HepG2 (cell line): ENCODE results near the gene DDR1. TPM values are rescaled to one million over a fixed set of nuclear protein-coding genes. Genes with fewer than 3 reads are reported as not detected.
A peak's percentile ranks its signal among the peaks of the same experiment; 100 is the strongest.
"Not testable (repeated sequence)": the region's sequence is repeated elsewhere in the genome, so short reads cannot be mapped to it uniquely, and the experiment has no call there.

Experiments
- ATAC-seq: fragments of 200-7000 bp; cut with Tn5 transposase; 3 replicates; pipeline ENCODE4 v1.9.1; 2020; ENCODE audit warnings: mild to moderate bottlenecking, moderate library complexity
- BruUV-seq: library from RNA; stranded (reverse); fragments of 400-500 nt; replicated peaks from 2 replicates; lab custom pipeline; 2021; lab: Mats Ljungman, UMichigan
- CTCF ChIA-PET: fragments of 300-600 bp; formaldehyde crosslinking; extraction: SDS; loops from one replicate; lab custom pipeline; 2021; ENCODE audit warnings: low total read pairs, inconsistent platforms, low intra/inter-chr PET ratio; lab: Yijun Ruan, JAX
- POLR2A ChIA-PET: fragments of 350-600 bp; sonication (Branson Sonifier 250); formaldehyde crosslinking; loops from one replicate; lab custom pipeline; 2020; ENCODE audit warnings: antibody characterized with exemption, inconsistent platforms; lab: Yijun Ruan, JAX
- DNase-seq: peaks from one replicate; pipeline ENCODE4 v3.0.0-alpha.2; 2015; ENCODE audit warnings: low spot score
- FAIRE-seq: peaks from 3 replicates; lab custom pipeline; 2011; peaks lifted over from hg19 to GRCh38; lab: Jason Lieb, UNC
- H2AFZ ChIP-seq: one replicate; pipeline ENCODE4 v1.6.1; 2011; ENCODE audit warnings: low read length, inconsistent platforms
- H3K27ac ChIP-seq: fragments of 300-600 bp; 3 replicates; pipeline ENCODE4 v1.8.0; 2011; ENCODE audit warnings: mixed run types, mild to moderate bottlenecking, mixed read lengths, low read length, inconsistent platforms; ENCODE audit not compliant: insufficient read depth; ENCODE audit errors: extremely low read length
- H3K27me3 ChIP-seq, 2 experiments: fragments of 200-600 bp in 1 of 2; 2 replicates in 1 of 2; 3 replicates in 1 of 2; pipeline versions ENCODE4 v1.6.0 to v1.8.0; 2011; ENCODE audit warnings: low read length in 2 of 2, mild to moderate bottlenecking in 2 of 2, moderate library complexity in 2 of 2, inconsistent platforms in 1 of 2; ENCODE audit not compliant: insufficient read depth in 2 of 2, control insufficient read depth in 1 of 2
- H3K36me3 ChIP-seq, 2 experiments: fragments of 200-600 bp in 1 of 2; replicated peaks in 1 of 2; 2 replicates in 1 of 2; 3 replicates in 1 of 2; pipeline versions ENCODE4 v1.5.1 to v1.8.0; 2011; ENCODE audit warnings: low read length in 2 of 2, inconsistent platforms in 1 of 2; ENCODE audit not compliant: insufficient read depth in 2 of 2, control insufficient read depth in 1 of 2
- H3K4me1 ChIP-seq: 2 replicates; pipeline ENCODE4 v1.5.1; 2012; ENCODE audit warnings: low read length, inconsistent platforms; ENCODE audit not compliant: insufficient read depth
- H3K4me2 ChIP-seq: 2 replicates; pipeline ENCODE4 v1.6.0; 2011; ENCODE audit warnings: low read depth, low read length, inconsistent platforms
- H3K4me3 ChIP-seq, 3 experiments: fragments of 200-600 bp in 1 of 3; sonication (generic), shearing (Covaris generic) in 1 of 3; replicated peaks in 1 of 3; 2 replicates each; pipeline ENCODE4 v1.5.1; 2011 to 2016; ENCODE audit warnings: low read length in 3 of 3, inconsistent platforms in 2 of 3, low read depth in 2 of 3, mild to moderate bottlenecking in 2 of 3, control low read depth in 1 of 3, mixed read lengths in 1 of 3; ENCODE audit not compliant: insufficient read depth in 1 of 3
- H3K79me2 ChIP-seq: one replicate; pipeline ENCODE4 v1.6.1; 2011; ENCODE audit warnings: low read length, inconsistent platforms; ENCODE audit not compliant: insufficient read depth
- H3K9ac ChIP-seq: 2 replicates; pipeline ENCODE4 v1.6.0; 2011; ENCODE audit warnings: mild to moderate bottlenecking, low read depth, low read length, inconsistent platforms; ENCODE audit not compliant: insufficient read depth
- H3K9me3 ChIP-seq: 2 replicates; pipeline ENCODE4 v1.5.1; 2012; ENCODE audit warnings: mild to moderate bottlenecking, low read length
- H4K20me1 ChIP-seq: 2 replicates; pipeline ENCODE4 v1.6.0; 2011; ENCODE audit warnings: inconsistent platforms, mild to moderate bottlenecking, low read length, moderate library complexity; ENCODE audit not compliant: insufficient read depth
- HOXA3 ChIP-seq: sonication (generic); formaldehyde crosslinking; IDR thresholded peaks from 2 replicates; pipeline ENCODE4 v1.5.0; 2020; ENCODE audit warnings: missing genetic modification reagents
- IRF2 ChIP-seq: IDR thresholded peaks from 2 replicates; pipeline ENCODE4 v1.6.1; 2018; ENCODE audit warnings: missing genetic modification reagents, missing compliant biosample characterization
- MIER3 ChIP-seq: IDR thresholded peaks from 2 replicates; pipeline ENCODE4 v1.6.1; 2016; ENCODE audit warnings: missing compliant biosample characterization, borderline replicate concordance
- NR2F6 ChIP-seq, 2 experiments: IDR thresholded peaks; 2 replicates each; pipeline ENCODE4 v1.6.1; 2016; ENCODE audit warnings: antibody characterized with exemption in 1 of 2, mild to moderate bottlenecking in 1 of 2
- SALL1 ChIP-seq: sonication (generic); formaldehyde crosslinking; IDR thresholded peaks from 2 replicates; pipeline ENCODE4 v1.8.0; 2022; ENCODE audit warnings: mild to moderate bottlenecking, missing genetic modification reagents
- SNAI1 ChIP-seq: sonication (generic); formaldehyde crosslinking; IDR thresholded peaks from 2 replicates; pipeline ENCODE4 v1.5.0; 2020; ENCODE audit warnings: mild to moderate bottlenecking, missing genetic modification reagents, borderline replicate concordance
- TGIF2 ChIP-seq: IDR thresholded peaks from 2 replicates; pipeline ENCODE4 v1.6.1; 2016; ENCODE audit warnings: control low read depth, missing compliant biosample characterization
- ZMYM3 ChIP-seq: sonication (generic); formaldehyde crosslinking; IDR thresholded peaks from 2 replicates; pipeline ENCODE4 v1.5.1; 2020; ENCODE audit warnings: mild to moderate bottlenecking, missing genetic modification reagents
- ZNF652 ChIP-seq: IDR thresholded peaks from 2 replicates; pipeline ENCODE4 v1.6.1; 2016; ENCODE audit warnings: low read depth, borderline replicate concordance
- WGBS: methylation state at CpG from one replicate; pipeline ENCODE4 v1.1.6; 2017; ENCODE audit warnings: low lambda C conversion rate; 5-methylcytosine and 5-hydroxymethylcytosine counted together
- in situ Hi-C: cut with HindIII; loops from 2 replicates; pipeline ENCODE4 v1.10.0; 2017; ENCODE audit warnings: low pct_unique_long_range_greater_than_20kb; ENCODE audit not compliant: extremely low pct_ligation_motif_present
- intact Hi-C: fragments of 100-400 bp; cut with micrococcal nuclease; formaldehyde crosslinking; loops from one replicate; pipeline ENCODE4 v1.10.0; 2022; ENCODE audit not compliant: unreplicated experiment
- polyA plus RNA-seq, 8 experiments: library from polyadenylated mRNA; depleted of rRNA in 3 of 8; stranded (reverse) in 7 of 8; unstranded in 1 of 8; fragments of >200 nt; fragmentation: Illumina TruSeq in 4 of 8; extraction: Trizol in 4 of 8; gene quantifications; 2 replicates each; pipeline versions ENCODE4 v1.2.1 to v1.2.3, GENCODE V29; 2011 to 2016; ENCODE audit warnings: low read depth in 4 of 8, missing spikeins in 1 of 8, mixed read lengths in 1 of 8; ENCODE audit not compliant: insufficient read depth in 1 of 8
- total RNA-seq, 5 experiments: library from RNA; depleted of rRNA; stranded (reverse); fragments of >200 nt; fragmentation: Illumina TruSeq; extraction: Trizol; gene quantifications; 2 replicates each; pipeline ENCODE4 v1.2.3, GENCODE V29; 2016; ENCODE audit warnings: low read depth in 1 of 5
- TF ChIP-seq, protein P1 (sequence below): sonication (generic); formaldehyde crosslinking; IDR thresholded peaks from 2 replicates; pipeline ENCODE4 v1.5.1; 2020; ENCODE audit warnings: missing genetic modification reagents, mild to moderate bottlenecking, borderline replicate concordance
- TF ChIP-seq, protein P2 (sequence below): sonication (generic); formaldehyde crosslinking; IDR thresholded peaks from 2 replicates; pipeline ENCODE4 v1.5.0; 2020; ENCODE audit warnings: missing genetic modification reagents, mild to moderate bottlenecking, borderline replicate concordance

The DDR1 gene
- total and polyA plus RNA-seq, 2 of the 13 experiments (the other 11 are each of a cell fraction or from before 2014, with no cell fraction given), result 16.7 to 20.2 TPM

DNA sequence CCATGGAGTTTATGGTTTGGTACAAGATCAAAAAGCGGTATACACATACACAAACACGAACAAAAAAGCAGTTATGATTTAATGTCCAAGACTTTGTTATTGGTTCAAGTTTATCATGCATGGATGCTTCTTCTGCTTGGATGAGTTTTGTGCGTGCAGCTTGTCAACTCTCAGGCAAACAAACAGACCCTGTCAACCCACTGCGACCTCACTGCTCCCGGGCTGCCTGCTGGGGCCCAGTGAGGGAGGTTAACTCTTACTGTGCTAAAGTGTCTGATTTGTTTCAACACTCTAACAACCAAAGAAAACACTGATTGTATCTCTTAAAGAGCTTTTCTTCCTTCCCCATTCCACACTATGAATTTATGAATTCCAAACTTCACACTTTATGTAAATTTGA, 26.8 kb upstream of the DDR1 start (continued):
- TF ChIP-seq HOXA3 (CRISPR knock-in tag) (no peak), NR2F6 (IDR thresholded peaks at IDR 0.05) (no peak), NR2F6 (CRISPR knock-in tag; IDR thresholded peaks at IDR 0.05) (0 out of 2 replicates have a peak, but pooled peaks have one; percentile 10), IRF2 (CRISPR knock-in tag) (0 out of 2 replicates have a peak, but pooled peaks have one; percentile 21), SALL1 (CRISPR knock-in tag) (peak; percentile 37; the same call in 1 of the 2 replicates), MIER3 (CRISPR knock-in tag) (no peak), ZNF652 (CRISPR knock-in tag) (peak; percentile 97), SNAI1 (CRISPR knock-in tag) (no peak), TGIF2 (CRISPR knock-in tag) (peak; percentile 57), ZMYM3 (peak; percentile 64; the same call in 1 of the 2 replicates)
- TF ChIP-seq, protein P1, sequence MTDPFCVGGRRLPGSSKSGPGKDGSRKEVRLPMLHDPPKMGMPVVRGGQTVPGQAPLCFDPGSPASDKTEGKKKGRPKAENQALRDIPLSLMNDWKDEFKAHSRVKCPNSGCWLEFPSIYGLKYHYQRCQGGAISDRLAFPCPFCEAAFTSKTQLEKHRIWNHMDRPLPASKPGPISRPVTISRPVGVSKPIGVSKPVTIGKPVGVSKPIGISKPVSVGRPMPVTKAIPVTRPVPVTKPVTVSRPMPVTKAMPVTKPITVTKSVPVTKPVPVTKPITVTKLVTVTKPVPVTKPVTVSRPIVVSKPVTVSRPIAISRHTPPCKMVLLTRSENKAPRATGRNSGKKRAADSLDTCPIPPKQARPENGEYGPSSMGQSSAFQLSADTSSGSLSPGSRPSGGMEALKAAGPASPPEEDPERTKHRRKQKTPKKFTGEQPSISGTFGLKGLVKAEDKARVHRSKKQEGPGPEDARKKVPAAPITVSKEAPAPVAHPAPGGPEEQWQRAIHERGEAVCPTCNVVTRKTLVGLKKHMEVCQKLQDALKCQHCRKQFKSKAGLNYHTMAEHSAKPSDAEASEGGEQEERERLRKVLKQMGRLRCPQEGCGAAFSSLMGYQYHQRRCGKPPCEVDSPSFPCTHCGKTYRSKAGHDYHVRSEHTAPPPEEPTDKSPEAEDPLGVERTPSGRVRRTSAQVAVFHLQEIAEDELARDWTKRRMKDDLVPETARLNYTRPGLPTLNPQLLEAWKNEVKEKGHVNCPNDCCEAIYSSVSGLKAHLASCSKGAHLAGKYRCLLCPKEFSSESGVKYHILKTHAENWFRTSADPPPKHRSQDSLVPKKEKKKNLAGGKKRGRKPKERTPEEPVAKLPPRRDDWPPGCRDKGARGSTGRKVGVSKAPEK, result no peak
- TF ChIP-seq, all 625 proteins: peak for 17

DNA sequence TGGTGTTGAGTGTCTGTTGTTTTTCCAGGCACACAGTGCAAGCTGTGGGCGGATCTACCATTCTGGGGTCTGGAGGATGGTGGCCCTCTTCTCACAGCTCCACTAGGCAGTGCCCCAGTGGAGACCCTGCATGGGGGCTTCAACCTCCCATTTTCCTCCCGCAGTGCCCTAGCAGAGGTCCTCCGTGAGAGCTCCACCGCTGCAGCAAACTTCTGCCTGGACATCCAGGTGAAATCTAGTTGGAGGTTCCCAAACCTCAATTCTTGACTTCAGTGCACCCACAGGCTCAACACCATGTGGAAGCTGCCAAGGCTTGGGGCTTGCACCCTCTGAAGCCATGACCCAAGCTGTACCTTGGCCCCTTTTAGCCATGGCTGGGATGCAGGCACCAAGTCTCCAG, 24.6 kb upstream of the DDR1 start:
- not testable (repeated sequence) for FAIRE-seq

More for the DNA sequence above, 24.6 kb upstream of the DDR1 start:
- TF ChIP-seq, protein P2, sequence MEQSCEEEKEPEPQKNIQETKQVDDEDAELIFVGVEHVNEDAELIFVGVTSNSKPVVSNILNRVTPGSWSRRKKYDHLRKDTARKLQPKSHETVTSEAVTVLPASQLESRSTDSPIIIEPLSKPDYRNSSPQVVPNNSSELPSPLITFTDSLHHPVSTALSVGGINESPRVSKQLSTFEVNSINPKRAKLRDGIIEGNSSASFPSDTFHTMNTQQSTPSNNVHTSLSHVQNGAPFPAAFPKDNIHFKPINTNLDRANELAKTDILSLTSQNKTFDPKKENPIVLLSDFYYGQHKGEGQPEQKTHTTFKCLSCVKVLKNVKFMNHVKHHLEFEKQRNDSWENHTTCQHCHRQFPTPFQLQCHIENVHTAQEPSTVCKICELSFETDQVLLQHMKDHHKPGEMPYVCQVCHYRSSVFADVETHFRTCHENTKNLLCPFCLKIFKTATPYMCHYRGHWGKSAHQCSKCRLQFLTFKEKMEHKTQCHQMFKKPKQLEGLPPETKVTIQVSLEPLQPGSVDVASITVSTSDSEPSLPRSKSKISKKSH (CRISPR knock-in tag), result 0 out of 2 replicates have a peak, but pooled peaks have one; percentile 61
- intact Hi-C loops, H3K4me3 ChIP-seq, H3K4me2 ChIP-seq, H3K27ac ChIP-seq, BruUV-seq, H2AFZ ChIP-seq, DNase-seq, POLR2A ChIA-PET, CTCF ChIA-PET, H3K79me2 ChIP-seq, H3K36me3 ChIP-seq, H3K9ac ChIP-seq, in situ Hi-C loops, H4K20me1 ChIP-seq, ATAC-seq: not testable (repeated sequence)
- Histone ChIP-seq H3K4me1 (peaks cover 49% of the 10 kb centered on the region), H3K9me3 (peaks cover 13% of the 10 kb centered on the region), H3K27me3 (peaks cover 0 to 19% of the 10 kb centered on the region in 2 experiments; a peak in 3 of 5 replicates)
- WGBS, result 100% methylated on average over 3 of the region's 4 CpGs
